H1 (cell line): ENCODE results near the gene JPH3. TPM values are rescaled to one million over a fixed set of nuclear protein-coding genes. Genes with fewer than 3 reads are reported as not detected.

Experiments used
- CTCF ChIA-PET: fragments of 300-600 bp; sonication (Branson Sonifier 250); formaldehyde crosslinking; loops from one replicate; lab custom pipeline; 2021; ENCODE audit not compliant: partially characterized antibody; lab: Charles Lee
- POLR2A ChIA-PET: fragments of 300-600 bp; sonication (Branson Sonifier 250); formaldehyde crosslinking; loops from one replicate; lab custom pipeline; 2021; ENCODE audit warnings: inconsistent platforms; ENCODE audit not compliant: partially characterized antibody; lab: Charles Lee
- DNase-seq, 2 experiments: peaks; one replicate each; pipeline versions ENCODE4 v3.0.0 to v3.0.0-alpha.2; 2010 to 2022; ENCODE audit warnings: low spot score in 2 of 2, low read depth in 1 of 2, mixed read lengths in 1 of 2
- FAIRE-seq: peaks from 2 replicates; lab custom pipeline; 2011; peaks lifted over from hg19 to GRCh38; lab: Jason Lieb, UNC
- H2AFZ ChIP-seq: 2 replicates; pipeline ENCODE4 v1.8.1; 2012; ENCODE audit warnings: low read length, inconsistent platforms
- H2AK5ac ChIP-seq: 2 replicates; pipeline ENCODE4 v1.6.1; 2013; ENCODE audit warnings: low read depth, low read length
- H2BK120ac ChIP-seq: replicated peaks from 2 replicates; pipeline ENCODE3; 2013; ENCODE audit warnings: low read depth, low read length, inconsistent platforms
- H2BK12ac ChIP-seq: 2 replicates; pipeline ENCODE4 v1.6.1; 2013; ENCODE audit warnings: low read depth, low read length
- H2BK15ac ChIP-seq: 2 replicates; pipeline ENCODE4 v1.6.1; 2013; ENCODE audit warnings: low read length
- H2BK20ac ChIP-seq: 2 replicates; pipeline ENCODE4 v1.6.1; 2013; ENCODE audit warnings: low read length
- H2BK5ac ChIP-seq: 2 replicates; pipeline ENCODE4 v1.6.1; 2013; ENCODE audit warnings: low read depth, low read length
- H3K14ac ChIP-seq: 2 replicates; pipeline ENCODE4 v1.6.1; 2013; ENCODE audit warnings: inconsistent platforms; ENCODE audit not compliant: insufficient read length
- H3K18ac ChIP-seq: 2 replicates; pipeline ENCODE4 v1.6.1; 2013; ENCODE audit warnings: low read length; ENCODE audit errors: extremely low read depth
- H3K23ac ChIP-seq: 2 replicates; pipeline ENCODE4 v1.6.1; 2013; ENCODE audit warnings: inconsistent platforms; ENCODE audit not compliant: insufficient read length
- H3K23me2 ChIP-seq: 2 replicates; pipeline ENCODE4 v1.6.1; 2013; ENCODE audit warnings: low read depth, low read length
- H3K27ac ChIP-seq: 2 replicates; pipeline ENCODE4 v1.6.1; 2011; ENCODE audit warnings: low read depth, low read length, inconsistent platforms
- H3K27me3 ChIP-seq, 4 experiments: replicated peaks in 1 of 4; 1 replicate in 1 of 4; 2 replicates in 3 of 4; pipeline versions ENCODE4 v1.6.1 to v1.8.1; 2011 to 2013; ENCODE audit warnings: low read length in 3 of 4, mild to moderate bottlenecking in 3 of 4, inconsistent platforms in 2 of 4, mixed read lengths in 2 of 4, moderate library complexity in 1 of 4; ENCODE audit not compliant: control insufficient read depth in 3 of 4, insufficient read depth in 3 of 4; ENCODE audit errors: extremely low read depth in 1 of 4
- H3K36me3 ChIP-seq, 4 experiments: 2 replicates each; pipeline versions ENCODE4 v1.6.1 to v1.8.1; 2011 to 2013; ENCODE audit warnings: mild to moderate bottlenecking in 4 of 4, low read length in 3 of 4, moderate library complexity in 2 of 4, control low read depth in 1 of 4, inconsistent platforms in 1 of 4; ENCODE audit not compliant: insufficient read depth in 4 of 4, control insufficient read depth in 2 of 4
- H3K4ac ChIP-seq: replicated peaks from 2 replicates; pipeline ENCODE3; 2013; ENCODE audit warnings: low read length, low read depth, mixed read lengths, inconsistent platforms; ENCODE audit not compliant: insufficient read length
- H3K4me1 ChIP-seq, 4 experiments: replicated peaks in 1 of 4; 1 replicate in 1 of 4; 2 replicates in 3 of 4; pipeline versions ENCODE4 v1.6.1 to v1.8.1; 2011 to 2013; ENCODE audit warnings: low read length in 3 of 4, inconsistent platforms in 2 of 4, mixed read lengths in 1 of 4; ENCODE audit not compliant: insufficient read depth in 4 of 4, control insufficient read depth in 3 of 4
- H3K4me2 ChIP-seq, 2 experiments: 2 replicates each; pipeline versions ENCODE4 v1.6.1 to v1.8.1; 2011 to 2013; ENCODE audit warnings: low read depth in 2 of 2, low read length in 2 of 2, control low read depth in 1 of 2, inconsistent platforms in 1 of 2, mild to moderate bottlenecking in 1 of 2; ENCODE audit not compliant: insufficient read depth in 1 of 2
- H3K4me3 ChIP-seq, 4 experiments: fragments of 200-600, 300-600 bp in 1 of 4; sonication (generic), shearing (Covaris generic), sonication (Bioruptor Twin) in 1 of 4; 2 replicates each; pipeline versions ENCODE4 v1.5.1 to v1.8.1; 2011 to 2016; ENCODE audit warnings: low read length in 4 of 4, low read depth in 3 of 4, control low read depth in 2 of 4, inconsistent platforms in 2 of 4, mild to moderate bottlenecking in 2 of 4, mixed read lengths in 1 of 4, moderate library complexity in 1 of 4; ENCODE audit not compliant: insufficient read depth in 2 of 4; ENCODE audit errors: extremely low read depth in 1 of 4
- H3K56ac ChIP-seq: replicated peaks from 2 replicates; pipeline ENCODE3; 2013; ENCODE audit warnings: low read depth, mild to moderate bottlenecking, mixed read lengths, low read length, inconsistent platforms; ENCODE audit not compliant: insufficient read length
- H3K79me1 ChIP-seq: 2 replicates; pipeline ENCODE4 v1.6.1; 2013; ENCODE audit warnings: low read depth, low read length, control low read depth
- H3K79me2 ChIP-seq, 2 experiments: 2 replicates each; pipeline versions ENCODE4 v1.6.1 to v1.8.1; 2012 to 2013; ENCODE audit warnings: low read length in 2 of 2, mild to moderate bottlenecking in 2 of 2, inconsistent platforms in 1 of 2; ENCODE audit not compliant: insufficient read depth in 2 of 2, control insufficient read depth in 1 of 2
- H3K9ac ChIP-seq, 4 experiments: replicated peaks in 1 of 4; 1 replicate in 1 of 4; 2 replicates in 3 of 4; pipeline versions ENCODE4 v1.6.1 to v1.8.1; 2011 to 2013; ENCODE audit warnings: low read depth in 3 of 4, low read length in 3 of 4, control low read depth in 2 of 4, mild to moderate bottlenecking in 2 of 4, moderate library complexity in 2 of 4, inconsistent platforms in 1 of 4; ENCODE audit errors: extremely low read depth in 1 of 4
- H3K9me3 ChIP-seq, 2 experiments: 2 replicates each; pipeline versions ENCODE4 v1.6.1 to v1.8.1; 2012 to 2013; ENCODE audit warnings: mild to moderate bottlenecking in 2 of 2, moderate library complexity in 2 of 2, control low read depth in 1 of 2, inconsistent platforms in 1 of 2, low read depth in 1 of 2, low read length in 1 of 2, mixed read lengths in 1 of 2; ENCODE audit not compliant: insufficient read depth in 2 of 2
- H4K20me1 ChIP-seq, 2 experiments: replicated peaks in 1 of 2; 2 replicates each; pipeline versions ENCODE3 to v1.8.1; 2011 to 2013; ENCODE audit warnings: inconsistent platforms in 2 of 2, low read length in 2 of 2, mild to moderate bottlenecking in 1 of 2; ENCODE audit not compliant: insufficient read depth in 2 of 2, control insufficient read depth in 1 of 2
- H4K5ac ChIP-seq: 2 replicates; pipeline ENCODE4 v1.6.1; 2013; ENCODE audit warnings: low read length, low read depth, mixed read lengths, inconsistent platforms; ENCODE audit not compliant: insufficient read length
- H4K8ac ChIP-seq: 2 replicates; pipeline ENCODE4 v1.8.0; 2013; ENCODE audit warnings: mild to moderate bottlenecking, moderate library complexity, low read length, inconsistent platforms; ENCODE audit not compliant: insufficient read depth; ENCODE audit errors: extremely low read depth
- H4K91ac ChIP-seq: replicated peaks from 2 replicates; pipeline ENCODE3; 2013; ENCODE audit warnings: low read length, mixed read lengths, inconsistent platforms; ENCODE audit not compliant: insufficient read length
- HDAC2 ChIP-seq, 2 experiments: fragments of 300-600 bp in 1 of 2; sonication (generic) in 1 of 2; IDR thresholded peaks; 2 replicates each; pipeline ENCODE4 v1.6.1; 2011 to 2012; ENCODE audit warnings: low read depth in 2 of 2, low read length in 2 of 2, mild to moderate bottlenecking in 2 of 2, moderate library complexity in 2 of 2, borderline replicate concordance in 1 of 2, inconsistent platforms in 1 of 2
- WGBS, 2 experiments: shearing (Covaris generic) in 1 of 2; methylation state at CpG; one replicate each; pipeline versions ENCODE4 v1.1.6 to v1.1.7; 2013 to 2015; ENCODE audit warnings: low lambda C conversion rate in 2 of 2, mixed read lengths in 2 of 2, inconsistent platforms in 1 of 2, low coverage in 1 of 2, missing lambda C conversion rate in 1 of 2; ENCODE audit not compliant: insufficient replicate concordance in 2 of 2, insufficient coverage in 1 of 2, insufficient read length in 1 of 2; ENCODE audit errors: extremely low coverage in 1 of 2, missing lambda C conversion rate in 1 of 2; 5-methylcytosine and 5-hydroxymethylcytosine counted together
- polyA plus RNA-seq, 7 experiments: library from polyadenylated mRNA; depleted of rRNA in 3 of 7; stranded (reverse) in 5 of 7; unstranded in 2 of 7; fragments of >200 nt in 5 of 7; fragments of 200-250 nt in 2 of 7; gene quantifications; 1 replicate in 5 of 7; 2 replicates in 1 of 7; 4 replicates in 1 of 7; pipeline versions ENCODE4 v1.2.1 to v1.2.3, GENCODE V29; 2011 to 2013; ENCODE audit warnings: missing spikeins in 2 of 7, mixed read lengths in 2 of 7
- total RNA-seq: library from RNA; stranded (reverse); fragmentation: NEBNext Ultra II Directional; extraction: Animal tissue kit (Norgen Biotek cat#: 25700); gene quantifications from 2 replicates; pipeline ENCODE4 v1.2.1, GENCODE V29; 2021

Gene JPH3
- total and polyA plus RNA-seq, 2 of the 8 experiments (the other 6 are each of a cell fraction or from before 2014, with no cell fraction given): 10.3 to 28.3 TPM

DNA sequence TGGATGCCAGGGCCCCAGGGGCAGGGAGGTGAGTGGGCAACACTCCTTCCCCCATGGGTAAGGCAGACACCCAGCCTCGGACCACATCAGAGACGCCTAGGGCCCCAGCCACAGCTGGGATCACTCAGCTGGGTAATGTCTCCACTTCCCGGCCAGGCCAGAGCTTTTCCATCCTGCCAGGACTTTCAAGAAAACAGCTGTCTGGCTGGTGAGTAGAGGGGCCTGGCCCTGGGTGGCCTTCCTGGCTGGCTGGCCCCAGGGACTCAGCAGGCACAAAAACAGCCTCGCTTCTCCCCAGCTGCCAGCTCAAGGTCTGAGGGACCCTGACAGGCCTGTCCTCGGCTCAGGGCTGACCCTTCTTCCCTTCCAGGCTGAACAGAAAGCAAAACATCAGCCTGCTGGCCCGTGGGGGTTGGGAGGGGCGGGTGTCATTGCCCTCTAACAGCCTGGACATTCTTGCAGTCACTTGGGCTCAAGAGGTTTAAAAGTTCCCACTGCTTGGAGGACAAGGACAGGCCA lies 45.3 kb upstream of the JPH3 start:
- no peak overlapping the region for H2AK5ac ChIP-seq
- FAIRE-seq (no peak), DNase-seq (no peak)
- no peak for TF ChIP-seq HDAC2 (IDR thresholded peaks at IDR 0.05; ENCODE audit: borderline replicate concordance in 1 of 2, low read depth in 2 of 2, low read length in 2 of 2)
- POLR2A ChIA-PET: interaction anchor here (1.2 kb wide), 1 partner anchor 27 kb away, joined by 3 read pairs; no protein-coding TSS in a partner anchor
- no peak overlapping the region for H3K9ac ChIP-seq
- H2AFZ ChIP-seq: no peak overlapping the region
- H3K14ac ChIP-seq: no peak overlapping the region
- H3K4me1 ChIP-seq: peaks cover 0 to 6% (median 0%) of the 10 kb centered on the region in 4 experiments; a peak in 2 of 7 replicates
- no peak overlapping the region for H2BK120ac ChIP-seq
- H2BK20ac ChIP-seq: no peak overlapping the region
- no peak overlapping the region for H2BK12ac ChIP-seq
- H3K18ac ChIP-seq: no peak overlapping the region
- no peak overlapping the region for H2BK15ac ChIP-seq
- H4K91ac ChIP-seq: no peak overlapping the region
- CTCF ChIA-PET: interaction anchor here (0.5 to 2.8 kb wide), 9 partner anchors 10 to 125 kb away, joined by 3 to 10 read pairs (median 3); no protein-coding TSS in a partner anchor
- peaks cover 0 to 7% of the 10 kb centered on the region in 2 experiments; a peak in 1 of 4 replicates for H3K9me3 ChIP-seq
- H3K79me2 ChIP-seq: no peaks in the 10 kb centered on the region
- no peak overlapping the region for H3K27ac ChIP-seq
- H3K4me3 ChIP-seq: no peak overlapping the region
- peaks cover 4% of the 10 kb centered on the region; the same call in 1 of the 2 replicates for H3K23me2 ChIP-seq
- H4K20me1 ChIP-seq: peaks cover 0 to 2% of the 10 kb centered on the region in 2 experiments
- WGBS, 2 experiments: 69% methylated on average over 7 of the region's 7 CpGs; no CpG with 5 or more reads in 1 of the 2 experiments
- H3K4ac ChIP-seq: no peak overlapping the region
- H3K23ac ChIP-seq: no peak overlapping the region
- H3K56ac ChIP-seq: no peak overlapping the region
- no peaks in the 10 kb centered on the region for H3K36me3 ChIP-seq
- no peak overlapping the region for H2BK5ac ChIP-seq
- no peaks in the 10 kb centered on the region for H3K79me1 ChIP-seq
- H3K4me2 ChIP-seq: no peak overlapping the region
- H3K27me3 ChIP-seq: no peaks in the 10 kb centered on the region; a peak in 1 of 7 replicates
- H4K5ac ChIP-seq: no peak overlapping the region
- no peak overlapping the region for H4K8ac ChIP-seq
